ENCODE results near the gene MAST3. TPM values are rescaled to one million over a fixed set of nuclear protein-coding genes. Genes with fewer than 3 reads are reported as not detected.
A peak's percentile ranks its signal among the peaks of the same experiment; 100 is the strongest.

Gene MAST3
- total RNA-seq, 1 donor from 2014 or later: 48.6 TPM

DNA sequence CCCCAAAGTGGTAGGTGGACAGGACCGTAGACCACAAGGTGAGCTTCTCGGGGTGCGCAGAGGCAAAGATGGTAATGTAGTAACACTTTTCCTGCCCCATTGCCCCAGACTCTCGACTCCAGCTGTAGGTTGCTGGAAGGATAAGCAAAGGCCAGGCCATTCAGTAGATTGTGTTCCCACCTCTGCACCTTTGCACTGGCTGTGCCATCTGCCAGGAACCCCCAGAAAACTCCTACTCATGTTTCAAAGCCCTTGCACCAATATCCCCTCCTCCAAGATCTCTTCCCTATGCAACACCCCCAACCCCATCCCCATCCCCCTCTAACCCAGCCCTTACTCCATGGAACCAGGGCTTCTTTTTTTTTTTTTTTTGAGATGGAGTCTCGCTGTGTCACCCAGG, 29.2 kb upstream of the MAST3 start:
- DNase-seq (no peak), ATAC-seq (ENCODE audit: low read depth) (no peak)
- H3K4me3 Mint-ChIP-seq: no peak overlapping the region
- ChIA-PET CTCF (no interaction called here), POLR2A (interaction anchor here (0.6 to 0.7 kb wide), 2 partner anchors 22 to 205 kb away, joined by 5 to 6 read pairs; no protein-coding TSS in a partner anchor)
- peaks cover 18% of the 10 kb centered on the region for H3K36me3 Mint-ChIP-seq (ENCODE audit: low read depth)
- TF ChIP-seq, protein P1, sequence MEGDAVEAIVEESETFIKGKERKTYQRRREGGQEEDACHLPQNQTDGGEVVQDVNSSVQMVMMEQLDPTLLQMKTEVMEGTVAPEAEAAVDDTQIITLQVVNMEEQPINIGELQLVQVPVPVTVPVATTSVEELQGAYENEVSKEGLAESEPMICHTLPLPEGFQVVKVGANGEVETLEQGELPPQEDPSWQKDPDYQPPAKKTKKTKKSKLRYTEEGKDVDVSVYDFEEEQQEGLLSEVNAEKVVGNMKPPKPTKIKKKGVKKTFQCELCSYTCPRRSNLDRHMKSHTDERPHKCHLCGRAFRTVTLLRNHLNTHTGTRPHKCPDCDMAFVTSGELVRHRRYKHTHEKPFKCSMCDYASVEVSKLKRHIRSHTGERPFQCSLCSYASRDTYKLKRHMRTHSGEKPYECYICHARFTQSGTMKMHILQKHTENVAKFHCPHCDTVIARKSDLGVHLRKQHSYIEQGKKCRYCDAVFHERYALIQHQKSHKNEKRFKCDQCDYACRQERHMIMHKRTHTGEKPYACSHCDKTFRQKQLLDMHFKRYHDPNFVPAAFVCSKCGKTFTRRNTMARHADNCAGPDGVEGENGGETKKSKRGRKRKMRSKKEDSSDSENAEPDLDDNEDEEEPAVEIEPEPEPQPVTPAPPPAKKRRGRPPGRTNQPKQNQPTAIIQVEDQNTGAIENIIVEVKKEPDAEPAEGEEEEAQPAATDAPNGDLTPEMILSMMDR (IDR thresholded peaks at IDR 0.05): no peak
- H3K4me1 Mint-ChIP-seq: no peaks in the 10 kb centered on the region
- no peaks in the 10 kb centered on the region for H3K27me3 Mint-ChIP-seq
- no peak overlapping the region for H3K27ac Mint-ChIP-seq
- intact Hi-C loops (cut with micrococcal nuclease): no loop called here
- H3K9me3 Mint-ChIP-seq: no peaks in the 10 kb centered on the region

- Mint-ChIP-seq H3K4me1 (no peaks in the 10 kb centered on the region), H3K9me3 (no peaks in the 10 kb centered on the region), H3K27ac (no peak overlapping the region), H3K27me3 (no peaks in the 10 kb centered on the region), H3K4me3 (no peak overlapping the region), H3K36me3 (ENCODE audit: low read depth) (peaks cover 24% of the 10 kb centered on the region)
- intact Hi-C loops (cut with micrococcal nuclease): no loop called here
- TF ChIP-seq, protein P1 (IDR thresholded peaks at IDR 0.05): no peak
- ATAC-seq (ENCODE audit: low read depth) (no peak), DNase-seq (no peak)
- POLR2A ChIA-PET: interaction anchor here (0.5 kb wide), 1 partner anchor 50 kb away, joined by 9 read pairs; no protein-coding TSS in a partner anchor
- CTCF ChIA-PET: no interaction called here
These were observed 28.2 kb upstream of the MAST3 start for GRCh38 chr19:18069383-18069782.

GRCh38 chr19:18070181-18070580, 27.4 kb upstream of the MAST3 start:
- ATAC-seq (ENCODE audit: low read depth): no peak
- POLR2A ChIA-PET: no interaction called here

DNA sequence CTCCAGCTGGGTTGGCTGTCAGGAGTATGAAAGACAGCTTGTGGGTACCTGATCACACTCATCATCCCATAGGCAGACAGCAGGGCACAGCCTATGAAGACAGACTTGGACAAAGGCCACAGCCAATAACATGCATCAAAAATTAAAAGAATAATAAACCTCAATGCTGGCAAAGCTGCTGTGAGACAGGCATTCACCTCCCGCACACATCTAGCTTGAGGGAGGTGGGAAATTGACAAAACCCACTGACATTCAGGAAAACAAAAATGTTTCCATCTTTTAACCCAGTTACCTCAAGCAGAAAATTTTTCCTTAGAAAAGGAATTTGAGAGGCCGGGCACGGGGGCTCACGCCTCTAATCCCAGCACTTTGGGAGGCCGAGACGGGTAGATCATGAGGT, 25.2 kb upstream of the MAST3 start:
- H3K4me3 Mint-ChIP-seq: no peak overlapping the region
- H3K27ac Mint-ChIP-seq: no peak overlapping the region
- H3K27me3 Mint-ChIP-seq: no peaks in the 10 kb centered on the region
- ATAC-seq (ENCODE audit: low read depth): no peak
- H3K9me3 Mint-ChIP-seq: no peaks in the 10 kb centered on the region
- POLR2A ChIA-PET: interaction anchor here (0.7 kb wide), 2 partner anchors 19 to 50 kb away, joined by 3 to 6 read pairs; no protein-coding TSS in a partner anchor
- DNase-seq: no peak
- peaks cover 25% of the 10 kb centered on the region for H3K36me3 Mint-ChIP-seq (ENCODE audit: low read depth)
- no peaks in the 10 kb centered on the region for H3K4me1 Mint-ChIP-seq
- intact Hi-C loops (cut with micrococcal nuclease): no loop called here
- TF ChIP-seq, protein P1 (IDR thresholded peaks at IDR 0.05): no peak
- CTCF ChIA-PET: interaction anchor here (0.7 kb wide), 1 partner anchor 36 kb away, joined by 3 read pairs; no protein-coding TSS in a partner anchor

More at GRCh38 chr19:18070181-18070580, 27.4 kb upstream of the MAST3 start:
- intact Hi-C loops (cut with micrococcal nuclease): no loop called here
- CTCF ChIA-PET: no interaction called here
- Mint-ChIP-seq H3K9me3 (no peaks in the 10 kb centered on the region), H3K27me3 (no peaks in the 10 kb centered on the region), H3K36me3 (ENCODE audit: low read depth) (peaks cover 24% of the 10 kb centered on the region), H3K4me1 (no peaks in the 10 kb centered on the region), H3K4me3 (no peak overlapping the region), H3K27ac (no peak overlapping the region)
- TF ChIP-seq, protein P1 (IDR thresholded peaks at IDR 0.05): no peak
- DNase-seq: no peak

DNA sequence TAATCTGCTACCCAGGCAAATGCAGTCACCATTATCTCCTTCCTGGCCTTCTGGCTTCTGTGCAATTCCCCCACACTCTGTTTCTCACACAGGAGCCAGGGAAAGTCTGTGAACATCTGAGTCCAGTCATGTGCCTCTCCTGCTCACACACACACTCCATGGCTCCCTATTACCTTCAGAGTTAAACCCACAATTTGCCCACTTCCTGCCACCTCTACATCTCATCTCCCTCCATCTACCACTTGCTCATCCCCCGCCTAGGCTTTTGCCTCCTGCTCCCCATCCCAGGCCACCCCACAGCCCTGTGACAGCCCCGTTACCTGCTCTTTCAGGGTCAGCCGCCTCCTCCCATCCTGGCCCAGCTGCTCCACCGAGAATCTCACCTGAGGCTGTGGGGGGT, 24.4 kb upstream of the MAST3 start:
- Mint-ChIP-seq H3K27ac (peak overlapping the region; percentile 6), H3K4me1 (no peaks in the 10 kb centered on the region), H3K4me3 (no peak overlapping the region), H3K27me3 (no peaks in the 10 kb centered on the region), H3K36me3 (ENCODE audit: low read depth) (peaks cover 29% of the 10 kb centered on the region), H3K9me3 (no peaks in the 10 kb centered on the region)
- TF ChIP-seq, protein P1 (IDR thresholded peaks at IDR 0.05): no peak
- ChIA-PET POLR2A (no interaction called here), CTCF (no interaction called here)
- intact Hi-C loops (cut with micrococcal nuclease): no loop called here
- ATAC-seq (ENCODE audit: low read depth): no peak
- DNase-seq: no peak

Measured in activated B cell treated with CpG ODN at 0.5 μM for 24 hours (primary cell).